Endothelial cell of umbilical vein (primary cell): ENCODE data around the gene RBM47.

ENCODE experiments used
- EZH2 ChIP-seq: IDR thresholded peaks from 2 replicates; pipeline ENCODE4 v1.6.1; 2012; ENCODE audit warnings: borderline replicate concordance, low read depth, mild to moderate bottlenecking, moderate library complexity, low read length, inconsistent platforms; ENCODE audit not compliant: severe bottlenecking
- GATA2 ChIP-seq: IDR thresholded peaks from 2 replicates; pipeline ENCODE4 v1.7.0; 2011; ENCODE audit warnings: low read depth, mild to moderate bottlenecking, moderate library complexity, mixed read lengths, low read length; ENCODE audit not compliant: insufficient read length, insufficient read depth
- JUN ChIP-seq: IDR thresholded peaks from 2 replicates; pipeline ENCODE4 v1.6.1; 2011; ENCODE audit warnings: borderline replicate concordance, low read depth; ENCODE audit not compliant: insufficient read length, insufficient read depth
- MYC ChIP-seq: IDR thresholded peaks from one replicate; pipeline ENCODE4 v1.6.1; 2011; ENCODE audit warnings: mild to moderate bottlenecking, low read depth, low read length
- POLR2A ChIP-seq: IDR thresholded peaks from 2 replicates; pipeline ENCODE4 v1.6.1; 2012; ENCODE audit warnings: low read depth, mild to moderate bottlenecking, control low read depth, low read length
- POLR2AphosphoS5 ChIP-seq: IDR thresholded peaks from 2 replicates; pipeline ENCODE4 v1.6.1; 2012; ENCODE audit warnings: low read depth, mild to moderate bottlenecking, control low read depth, low read length, moderate library complexity; ENCODE audit not compliant: insufficient read depth
- TF ChIP-seq, protein P1 (sequence below), 2 donors: IDR thresholded peaks; 1 replicate in 1 of 2; 2 replicates in 1 of 2; pipeline ENCODE4 v1.5.1; 2011; ENCODE audit warnings: low read length in 2 of 2, mild to moderate bottlenecking in 2 of 2, moderate library complexity in 2 of 2, control low read depth in 1 of 2, inconsistent platforms in 1 of 2, low read depth in 1 of 2; ENCODE audit not compliant: insufficient read depth in 1 of 2; ENCODE audit errors: extremely low read depth in 1 of 2
- TF ChIP-seq, protein P2 (sequence below): IDR thresholded peaks from 2 replicates; pipeline ENCODE4 v1.6.1; 2011; ENCODE audit not compliant: insufficient read depth, insufficient read length

DNA sequence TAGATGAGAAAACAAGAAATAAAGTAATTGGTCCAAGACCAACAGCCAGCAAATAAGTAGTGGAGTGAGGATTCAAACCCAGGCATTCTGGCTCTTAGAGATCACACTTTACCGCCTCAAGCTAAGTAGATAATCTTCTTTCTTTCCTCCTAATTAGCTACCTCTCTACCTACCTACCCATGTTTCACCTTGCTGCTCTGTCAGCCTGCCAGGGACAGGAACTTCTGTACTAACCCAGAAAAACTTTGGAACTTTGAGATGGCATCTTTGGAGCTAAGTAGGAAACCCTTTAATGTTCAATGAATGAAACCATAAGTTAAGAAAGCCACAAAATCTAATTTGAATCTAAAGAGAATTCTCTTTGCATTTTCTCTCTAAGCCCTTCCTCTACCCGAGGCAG is 149.4 kb downstream of the RBM47 start:
- TF ChIP-seq POLR2A (no peak), GATA2 (no peak), EZH2 (no peak), JUN (no peak), MYC (no peak), POLR2AphosphoS5 (no peak)
- TF ChIP-seq, protein P1, sequence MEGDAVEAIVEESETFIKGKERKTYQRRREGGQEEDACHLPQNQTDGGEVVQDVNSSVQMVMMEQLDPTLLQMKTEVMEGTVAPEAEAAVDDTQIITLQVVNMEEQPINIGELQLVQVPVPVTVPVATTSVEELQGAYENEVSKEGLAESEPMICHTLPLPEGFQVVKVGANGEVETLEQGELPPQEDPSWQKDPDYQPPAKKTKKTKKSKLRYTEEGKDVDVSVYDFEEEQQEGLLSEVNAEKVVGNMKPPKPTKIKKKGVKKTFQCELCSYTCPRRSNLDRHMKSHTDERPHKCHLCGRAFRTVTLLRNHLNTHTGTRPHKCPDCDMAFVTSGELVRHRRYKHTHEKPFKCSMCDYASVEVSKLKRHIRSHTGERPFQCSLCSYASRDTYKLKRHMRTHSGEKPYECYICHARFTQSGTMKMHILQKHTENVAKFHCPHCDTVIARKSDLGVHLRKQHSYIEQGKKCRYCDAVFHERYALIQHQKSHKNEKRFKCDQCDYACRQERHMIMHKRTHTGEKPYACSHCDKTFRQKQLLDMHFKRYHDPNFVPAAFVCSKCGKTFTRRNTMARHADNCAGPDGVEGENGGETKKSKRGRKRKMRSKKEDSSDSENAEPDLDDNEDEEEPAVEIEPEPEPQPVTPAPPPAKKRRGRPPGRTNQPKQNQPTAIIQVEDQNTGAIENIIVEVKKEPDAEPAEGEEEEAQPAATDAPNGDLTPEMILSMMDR (IDR thresholded peaks at IDR 0.05; ENCODE audit: extremely low read depth in 1 of 2, insufficient read depth in 1 of 2, low read depth in 1 of 2, low read length in 2 of 2), result no peak
- TF ChIP-seq, protein P2, sequence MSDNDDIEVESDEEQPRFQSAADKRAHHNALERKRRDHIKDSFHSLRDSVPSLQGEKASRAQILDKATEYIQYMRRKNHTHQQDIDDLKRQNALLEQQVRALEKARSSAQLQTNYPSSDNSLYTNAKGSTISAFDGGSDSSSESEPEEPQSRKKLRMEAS, result no peak
